Measurements from ENCODE around the gene PIGU.

Gene PIGU

GRCh38 chr20:34578521-34578920, 98.4 kb downstream of the PIGU start:
- H3K9me3 ChIP-seq (ENCODE audit: control insufficient read depth, insufficient read depth, low read depth, low read length): no peaks in the 10 kb centered on the region

More at GRCh38 chr20:34578521-34578920, 98.4 kb downstream of the PIGU start:
- TF ChIP-seq ZNF580 (tag by site-specific recombination; IDR thresholded peaks at IDR 0.05) (no peak), MEIS1 (CRISPR knock-in tag; IDR thresholded peaks at IDR 0.05; ENCODE audit: borderline replicate concordance) (no peak), ZNF223 (tag by site-specific recombination; IDR thresholded peaks at IDR 0.05) (no peak), ZNF133 (tag by site-specific recombination; IDR thresholded peaks at IDR 0.05) (no peak), ZNF544 (tag by site-specific recombination; IDR thresholded peaks at IDR 0.05) (no peak), HIC1 (tag by site-specific recombination; IDR thresholded peaks at IDR 0.05) (no peak), ZNF398 (tag by site-specific recombination; IDR thresholded peaks at IDR 0.05) (no peak), ZNF37A (tag by site-specific recombination; IDR thresholded peaks at IDR 0.05) (no peak), TCF7L2 (IDR thresholded peaks at IDR 0.05; ENCODE audit: borderline replicate concordance, low read depth, low read length) (no peak), TRIM28 (IDR thresholded peaks at IDR 0.05; ENCODE audit: borderline replicate concordance, low read length) (no peak), WT1 (tag by site-specific recombination; IDR thresholded peaks at IDR 0.05) (no peak), ZNF704 (tag by site-specific recombination; IDR thresholded peaks at IDR 0.05) (no peak), ZNF280C (tag by site-specific recombination; IDR thresholded peaks at IDR 0.05) (no peak), ZNF10 (tag by site-specific recombination; IDR thresholded peaks at IDR 0.05) (no peak), ZBTB1 (tag by site-specific recombination; IDR thresholded peaks at IDR 0.05) (no peak), ZNF658 (tag by site-specific recombination; IDR thresholded peaks at IDR 0.05) (no peak), ZSCAN16 (tag by site-specific recombination; IDR thresholded peaks at IDR 0.05) (no peak), ZNF404 (tag by site-specific recombination; IDR thresholded peaks at IDR 0.05) (no peak)
- CTCF ChIA-PET: interaction anchor here (0.7 to 3.5 kb wide), 8 partner anchors 86 to 464 kb away, joined by 3 to 21 read pairs (median 5); no protein-coding TSS in a partner anchor
- Histone ChIP-seq H3K4me3 (ENCODE audit: low read depth, low read length) (no peak overlapping the region), H3K36me3 (ENCODE audit: control insufficient read depth in 2 of 2, insufficient read depth in 1 of 2, low read length in 2 of 2) (peaks cover 0 to 12% of the 10 kb centered on the region in 2 experiments; a peak in 1 of 3 replicates), H3K27ac (ENCODE audit: extremely low read depth, low read depth, low read length) (no peak overlapping the region), H3K4me1 (ENCODE audit: control insufficient read depth, insufficient read depth, low read length) (no peaks in the 10 kb centered on the region)
- POLR2A ChIA-PET: interaction anchor here (1.0 kb wide), 1 partner anchor 125 kb away, joined by 5 read pairs; the partner anchor contains the start of gene TP53INP2

Data from HEK293 (cell line).